ENCODE results near the gene TPRN. TPM values are rescaled to one million over a fixed set of nuclear protein-coding genes. Genes with fewer than 3 reads are reported as not detected.
A peak's percentile ranks its signal among the peaks of the same experiment; 100 is the strongest.

TPRN gene
- total RNA-seq, 6 experiments from 2014 or later = 9.9 to 18.1 (median 13.3) TPM

GRCh38 chr9:137163365-137163715 lies 37.2 kb downstream of the TPRN start:
- Mint-ChIP-seq H3K27me3 (ENCODE audit: insufficient read depth) (peaks cover 33% of the 10 kb centered on the region), H3K4me3 (peak overlapping the region; percentile 71), H3K4me1 (ENCODE audit: low read depth) (no peaks in the 10 kb centered on the region), H3K36me3 (ENCODE audit: low read depth) (no peaks in the 10 kb centered on the region), H3K9me3 (no peaks in the 10 kb centered on the region), H3K27ac (no peak overlapping the region)
- no peak for TF ChIP-seq CTCF (IDR thresholded peaks at IDR 0.05)
- DNase-seq = no peak

GRCh38 chr9:137162505-137163364 lies 37.8 kb downstream of the TPRN start:
- no peak for TF ChIP-seq CTCF (IDR thresholded peaks at IDR 0.05)
- H3K9me3 Mint-ChIP-seq = no peaks in the 10 kb centered on the region
- H3K36me3 Mint-ChIP-seq (ENCODE audit: low read depth) = no peaks in the 10 kb centered on the region
- peak overlapping the region; percentile 71 for H3K4me3 Mint-ChIP-seq
- peaks cover 33% of the 10 kb centered on the region for H3K27me3 Mint-ChIP-seq (ENCODE audit: insufficient read depth)
- DNase-seq = peak; percentile 21
- H3K27ac Mint-ChIP-seq = no peak overlapping the region
- no peaks in the 10 kb centered on the region for H3K4me1 Mint-ChIP-seq (ENCODE audit: low read depth)

GRCh38 chr9:137161558-137162486 lies 38.7 kb downstream of the TPRN start:
- no peaks in the 10 kb centered on the region for H3K4me1 Mint-ChIP-seq (ENCODE audit: low read depth)
- H3K9me3 Mint-ChIP-seq = no peaks in the 10 kb centered on the region
- no peak overlapping the region for H3K27ac Mint-ChIP-seq
- H3K27me3 Mint-ChIP-seq (ENCODE audit: insufficient read depth) = peaks cover 32% of the 10 kb centered on the region
- no peak for TF ChIP-seq CTCF (IDR thresholded peaks at IDR 0.05)
- DNase-seq = no peak
- no peaks in the 10 kb centered on the region for H3K36me3 Mint-ChIP-seq (ENCODE audit: low read depth)
- H3K4me3 Mint-ChIP-seq = no peak overlapping the region

GRCh38 chr9:137160716-137161557 lies 39.6 kb downstream of the TPRN start:
- H3K27ac Mint-ChIP-seq = no peak overlapping the region
- H3K27me3 Mint-ChIP-seq (ENCODE audit: insufficient read depth) = peaks cover 28% of the 10 kb centered on the region
- H3K4me3 Mint-ChIP-seq = no peak overlapping the region
- TF ChIP-seq CTCF (IDR thresholded peaks at IDR 0.05) = no peak
- no peak for DNase-seq
- no peaks in the 10 kb centered on the region for H3K9me3 Mint-ChIP-seq
- H3K36me3 Mint-ChIP-seq (ENCODE audit: low read depth) = no peaks in the 10 kb centered on the region
- H3K4me1 Mint-ChIP-seq (ENCODE audit: low read depth) = no peaks in the 10 kb centered on the region

GRCh38 chr9:137160054-137160425 lies 40.5 kb downstream of the TPRN start:
- H3K4me1 Mint-ChIP-seq (ENCODE audit: low read depth) = no peaks in the 10 kb centered on the region
- no peaks in the 10 kb centered on the region for H3K36me3 Mint-ChIP-seq (ENCODE audit: low read depth)

More at GRCh38 chr9:137160054-137160425, 40.5 kb downstream of the TPRN start:
- no peak for TF ChIP-seq CTCF (IDR thresholded peaks at IDR 0.05)
- no peak overlapping the region for H3K27ac Mint-ChIP-seq
- no peak for DNase-seq
- no peaks in the 10 kb centered on the region for H3K9me3 Mint-ChIP-seq
- peaks cover 25% of the 10 kb centered on the region for H3K27me3 Mint-ChIP-seq (ENCODE audit: insufficient read depth)
- H3K4me3 Mint-ChIP-seq = no peak overlapping the region

Measured in HFFc6 (cell line).